ENCODE measurements around the gene PPFIA3. TPM values are rescaled to one million over a fixed set of nuclear protein-coding genes. Genes with fewer than 3 reads are reported as not detected.

The PPFIA3 gene
- total RNA-seq, 1 donor from 2014 or later = 4.3 TPM

DNA sequence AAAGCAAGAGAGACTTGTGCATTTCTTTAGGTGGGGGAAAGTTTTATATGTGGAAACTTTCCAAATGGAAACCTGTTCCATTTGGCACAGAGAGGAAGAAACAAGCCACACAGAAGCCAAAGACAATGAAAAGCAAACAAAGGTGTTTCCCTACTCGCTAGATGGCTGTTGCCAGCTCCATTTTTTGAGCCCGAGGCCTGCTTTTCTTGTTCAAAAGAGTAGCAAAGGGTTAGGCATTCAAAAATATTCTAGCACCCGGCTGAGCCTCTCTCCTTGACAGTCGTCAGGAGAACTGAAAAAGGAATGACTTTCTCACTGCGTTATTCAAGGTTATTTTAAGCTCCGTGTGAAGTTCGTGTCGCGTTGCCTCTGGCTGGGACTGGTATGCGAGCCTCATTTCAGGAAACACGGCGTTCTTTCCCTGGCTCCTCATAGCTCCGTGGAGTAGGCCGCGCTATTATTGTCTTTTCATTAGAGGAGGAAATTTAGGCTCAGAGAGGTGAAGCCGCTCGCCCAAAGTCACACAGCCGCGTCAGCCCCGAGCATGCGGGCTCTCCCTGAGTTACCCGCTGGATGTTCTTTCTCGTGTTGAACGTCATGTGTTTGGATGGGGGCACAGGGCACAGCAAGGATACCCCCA is 45.9 kb downstream of the PPFIA3 start:
- DNase-seq (no peak), ATAC-seq (peak; percentile 71 to 75)
- no peaks in the 10 kb centered on the region for H3K27me3 ChIP-seq (ENCODE audit: low read depth)
- intact Hi-C loops (cut with DNase I) = no loop called here
- H3K9me3 ChIP-seq = no peaks in the 10 kb centered on the region
- H3K4me3 ChIP-seq = peak overlapping the region; percentile 7
- H3K36me3 ChIP-seq = peaks cover 24% of the 10 kb centered on the region
- TF ChIP-seq, protein P1, sequence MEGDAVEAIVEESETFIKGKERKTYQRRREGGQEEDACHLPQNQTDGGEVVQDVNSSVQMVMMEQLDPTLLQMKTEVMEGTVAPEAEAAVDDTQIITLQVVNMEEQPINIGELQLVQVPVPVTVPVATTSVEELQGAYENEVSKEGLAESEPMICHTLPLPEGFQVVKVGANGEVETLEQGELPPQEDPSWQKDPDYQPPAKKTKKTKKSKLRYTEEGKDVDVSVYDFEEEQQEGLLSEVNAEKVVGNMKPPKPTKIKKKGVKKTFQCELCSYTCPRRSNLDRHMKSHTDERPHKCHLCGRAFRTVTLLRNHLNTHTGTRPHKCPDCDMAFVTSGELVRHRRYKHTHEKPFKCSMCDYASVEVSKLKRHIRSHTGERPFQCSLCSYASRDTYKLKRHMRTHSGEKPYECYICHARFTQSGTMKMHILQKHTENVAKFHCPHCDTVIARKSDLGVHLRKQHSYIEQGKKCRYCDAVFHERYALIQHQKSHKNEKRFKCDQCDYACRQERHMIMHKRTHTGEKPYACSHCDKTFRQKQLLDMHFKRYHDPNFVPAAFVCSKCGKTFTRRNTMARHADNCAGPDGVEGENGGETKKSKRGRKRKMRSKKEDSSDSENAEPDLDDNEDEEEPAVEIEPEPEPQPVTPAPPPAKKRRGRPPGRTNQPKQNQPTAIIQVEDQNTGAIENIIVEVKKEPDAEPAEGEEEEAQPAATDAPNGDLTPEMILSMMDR (IDR thresholded peaks at IDR 0.05) = no peak
- peak overlapping the region; percentile 74 for H3K27ac ChIP-seq
- H3K4me1 ChIP-seq = peaks cover 19% of the 10 kb centered on the region

DNA sequence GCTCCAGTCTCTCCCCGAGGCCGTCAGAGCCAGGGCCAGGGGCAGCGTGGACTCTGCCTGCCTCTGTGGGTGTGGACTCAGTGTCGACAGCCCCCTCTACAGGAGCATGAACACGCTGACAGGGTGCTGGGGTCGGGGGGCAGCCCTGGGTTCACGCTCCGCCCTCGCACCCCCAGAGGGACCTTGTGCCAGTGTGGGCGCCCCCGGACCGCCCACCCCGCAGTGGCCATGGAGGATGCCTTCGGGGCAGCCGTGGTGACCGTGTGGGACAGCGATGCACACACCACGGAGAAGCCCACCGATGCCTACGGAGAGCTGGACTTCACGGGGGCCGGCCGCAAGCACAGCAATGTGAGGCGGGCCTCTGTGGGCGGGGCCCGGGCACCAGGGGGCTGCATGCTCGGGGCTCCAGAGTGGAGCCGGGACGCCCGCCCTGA is 46.5 kb downstream of the PPFIA3 start:
- Histone ChIP-seq H3K36me3 (peaks cover 31% of the 10 kb centered on the region), H3K4me1 (peaks cover 19% of the 10 kb centered on the region), H3K27ac (peak overlapping the region; percentile 74), H3K27me3 (ENCODE audit: low read depth) (no peaks in the 10 kb centered on the region), H3K4me3 (peak overlapping the region; percentile 7), H3K9me3 (no peaks in the 10 kb centered on the region)
- DNase-seq = no peak
- intact Hi-C loops (cut with DNase I) = no loop called here
- ATAC-seq = peak; percentile 21 to 50
- TF ChIP-seq, protein P1 (IDR thresholded peaks at IDR 0.05) = no peak

- H3K27ac ChIP-seq = no peak overlapping the region
- DNase-seq (no peak), ATAC-seq (no peak)
- H3K4me1 ChIP-seq = peaks cover 19% of the 10 kb centered on the region
- H3K36me3 ChIP-seq = peaks cover 44% of the 10 kb centered on the region
- H3K27me3 ChIP-seq (ENCODE audit: low read depth) = no peaks in the 10 kb centered on the region
- H3K9me3 ChIP-seq = no peaks in the 10 kb centered on the region
- no peak overlapping the region for H3K4me3 ChIP-seq
- intact Hi-C loops (cut with DNase I) = no loop called here
- TF ChIP-seq, protein P1 (IDR thresholded peaks at IDR 0.05) = no peak
These were observed 48.6 kb downstream of the PPFIA3 start for GRCh38 chr19:49167857-49168409.

DNA sequence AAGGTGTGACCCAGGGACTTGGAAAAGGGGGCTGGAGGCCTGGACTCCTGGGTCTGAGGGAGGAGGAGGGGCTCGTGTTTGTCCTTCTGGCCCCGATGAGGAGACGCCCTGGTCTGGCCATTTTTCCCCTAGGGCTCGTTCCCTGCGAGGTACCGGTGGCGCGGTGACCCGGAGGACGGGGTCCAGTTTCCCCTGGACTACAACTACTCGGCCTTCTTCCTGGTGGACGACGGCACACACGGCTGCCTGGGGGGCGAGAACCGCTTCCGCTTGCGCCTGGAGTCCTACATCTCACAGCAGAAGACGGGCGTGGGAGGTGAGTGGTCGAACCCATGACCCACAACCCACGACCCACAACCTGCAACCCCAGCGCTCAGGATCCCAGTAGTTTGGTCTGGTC is 49.1 kb downstream of the PPFIA3 start:
- peaks cover 49% of the 10 kb centered on the region for H3K36me3 ChIP-seq
- no peak for DNase-seq
- H3K27me3 ChIP-seq (ENCODE audit: low read depth) = no peaks in the 10 kb centered on the region

GRCh38 chr19:49173198-49173597 is 53.9 kb downstream of the PPFIA3 start:
- Histone ChIP-seq H3K36me3 (peaks cover 57% of the 10 kb centered on the region), H3K27me3 (ENCODE audit: low read depth) (no peaks in the 10 kb centered on the region), H3K4me3 (no peak overlapping the region), H3K4me1 (no peaks in the 10 kb centered on the region), H3K27ac (no peak overlapping the region), H3K9me3 (no peaks in the 10 kb centered on the region)
- DNase-seq (no peak), ATAC-seq (no peak)
- TF ChIP-seq, protein P1 (IDR thresholded peaks at IDR 0.05) = no peak
- intact Hi-C loops (cut with DNase I) = no loop called here

More for the DNA sequence above, 49.1 kb downstream of the PPFIA3 start:
- H3K9me3 ChIP-seq = no peaks in the 10 kb centered on the region
- H3K27ac ChIP-seq = no peak overlapping the region
- no peak for ATAC-seq
- peaks cover 19% of the 10 kb centered on the region for H3K4me1 ChIP-seq
- intact Hi-C loops (cut with DNase I) = no loop called here
- TF ChIP-seq, protein P1 (IDR thresholded peaks at IDR 0.05) = no peak
- H3K4me3 ChIP-seq = no peak overlapping the region
